Measurements from ENCODE around the gene SPPL3.

- TF ChIP-seq POLR2AphosphoS5 (IDR thresholded peaks at IDR 0.05; ENCODE audit: borderline replicate concordance, low read depth, low read length), result no peak
- TF ChIP-seq EZH2 (IDR thresholded peaks at IDR 0.05), result no peak
These were observed 183.7 kb downstream of the SPPL3 start for GRCh38 chr12:120720234-120720986.

Measured in SK-N-MC (cell line).